ENCODE measurements around the gene TNFAIP8L2. TPM values are rescaled to one million over a fixed set of nuclear protein-coding genes. Genes with fewer than 3 reads are reported as not detected.

TNFAIP8L2 gene
- total RNA-seq (2022; extraction: Qiagen RNA extraction) = 0.08 TPM in 1 of 5 replicates, not detected in the others

DNA sequence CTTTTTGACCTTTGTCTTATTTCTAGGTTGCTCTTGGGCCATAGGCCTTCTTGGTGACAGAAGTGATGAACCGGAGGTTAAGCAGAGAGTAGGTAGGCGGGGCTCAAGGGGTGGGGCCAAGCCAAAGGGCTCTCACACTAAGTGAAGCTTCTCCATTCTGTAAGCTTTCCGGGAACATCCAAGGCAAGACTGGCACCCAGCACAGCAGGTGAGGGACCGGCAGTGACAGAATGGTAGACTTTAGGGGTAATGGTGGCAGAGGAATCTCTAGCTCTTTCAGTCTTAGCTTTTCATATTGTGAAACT, at the start of gene TNFAIP8L2:
TNFAIP8L2 (plus strand) TSS at position 135 of the 305 bp plus-strand sequence. CDS start 2,049 bp downstream, outside the sequence.

GRCh38 chr1:151146412-151147131, 9.9 kb upstream of the TNFAIP8L2 start, which contains the start of gene SEMA6C:
TSS of gene SEMA6C (minus strand) at chr1:151146631. CDS start at chr1:151142621, 4,010 bp downstream.

DNA sequence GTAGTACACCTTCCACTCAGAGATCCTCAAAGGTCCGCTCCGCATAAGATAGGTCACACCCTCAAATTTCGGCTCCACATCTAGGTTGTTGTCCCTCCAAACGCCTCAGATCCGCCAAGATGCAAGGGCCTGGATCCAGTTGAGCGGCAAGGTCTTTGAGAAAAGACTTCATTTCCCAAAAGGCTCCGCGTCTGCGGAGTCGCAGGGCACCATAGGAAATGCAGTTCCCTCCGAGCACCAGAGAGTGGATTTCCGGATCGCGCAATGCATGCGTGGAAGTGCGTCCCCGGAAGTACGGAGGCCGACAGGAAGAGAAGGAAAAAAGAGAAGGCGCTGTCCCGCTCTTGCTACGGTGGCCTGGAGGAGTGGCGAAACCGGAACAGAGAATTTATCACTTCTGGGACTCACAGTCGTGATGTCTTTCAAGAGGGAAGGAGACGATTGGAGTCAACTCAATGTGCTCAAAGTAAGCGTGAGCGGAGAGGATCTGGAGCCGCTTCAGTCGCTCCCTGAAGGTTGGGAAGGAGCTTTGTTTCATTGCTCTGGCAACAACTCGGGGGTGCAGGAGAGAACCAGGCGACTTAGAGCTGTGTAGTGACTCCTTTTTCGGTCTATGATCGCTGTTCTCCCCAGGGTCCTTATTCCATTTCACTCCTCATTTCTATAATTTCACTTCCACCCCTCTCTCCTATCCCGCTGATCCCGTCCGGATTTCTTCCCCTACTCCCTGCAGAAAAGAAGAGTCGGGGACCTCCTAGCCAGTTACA, 9.5 kb downstream of the TNFAIP8L2 start, which contains the start of the genes LYSMD1 and SCNM1:
LYSMD1 (minus strand) TSS at position 165 of the 767 bp plus-strand sequence. CDS start 644 bp downstream, outside the sequence.
SCNM1 (plus strand) TSS at position 407 of the 767 bp plus-strand sequence; CDS start at position 416, 9 bp downstream.

GRCh38 chr1:151175863-151176262, 19.4 kb downstream of the TNFAIP8L2 start, which contains the start of gene TMOD4:
TSS of gene TMOD4 (minus strand) at chr1:151175981. CDS start at chr1:151174875, 1,106 bp downstream.

GRCh38 chr1:151189637-151190445, 33.4 kb downstream of the TNFAIP8L2 start, which contains the start of gene VPS72:
TSS of gene VPS72 (minus strand) at chr1:151190197. CDS start at chr1:151190121, 76 bp downstream.

GRCh38 chr1:151198254-151199127, 42.0 kb downstream of the TNFAIP8L2 start, which contains the start of gene PIP5K1A:
TSS of gene PIP5K1A (plus strand) at chr1:151198552. CDS start at chr1:151198997, 445 bp downstream.

Other genes with a start within 250 kb of the TNFAIP8L2 start
- gene SETDB1, start 230.3 kb upstream of the TNFAIP8L2 start, total RNA-seq (2022; extraction: Qiagen RNA extraction) = 21.9 to 29.0 TPM (median 22.2 TPM) in 5 replicates
- gene CERS2, start 181.8 kb upstream of the TNFAIP8L2 start, total RNA-seq (2022; extraction: Qiagen RNA extraction) = 241 to 291 TPM (median 246 TPM) in 5 replicates
- gene ANXA9, start 174.4 kb upstream of the TNFAIP8L2 start, total RNA-seq (2022; extraction: Qiagen RNA extraction) = 0.70 to 1.1 TPM (median 0.84 TPM) in 5 replicates
- 2.6 to 3.9 TPM (median 3.0 TPM) in 5 replicates for gene MINDY1, start 149.7 kb upstream of the TNFAIP8L2 start, total RNA-seq (2022; extraction: Qiagen RNA extraction)
- gene PRUNE1, start 148.2 kb upstream of the TNFAIP8L2 start, total RNA-seq (2022; extraction: Qiagen RNA extraction) = 12.0 to 19.6 TPM (median 15.3 TPM) in 5 replicates
- 0.03 to 0.28 TPM (median 0.09 TPM) in 5 replicates for gene BNIPL, start 120.1 kb upstream of the TNFAIP8L2 start, total RNA-seq (2022; extraction: Qiagen RNA extraction)
- gene C1orf56, start 108.9 kb upstream of the TNFAIP8L2 start, total RNA-seq (2022; extraction: Qiagen RNA extraction) = 5.9 to 7.9 TPM (median 6.2 TPM) in 5 replicates
- 80.4 to 99.4 TPM (median 81.8 TPM) in 5 replicates for gene CDC42SE1, start 97.0 kb upstream of the TNFAIP8L2 start, total RNA-seq (2022; extraction: Qiagen RNA extraction)
- 12.6 to 16.9 TPM (median 15.3 TPM) in 5 replicates for gene MLLT11, start 96.3 kb upstream of the TNFAIP8L2 start, total RNA-seq (2022; extraction: Qiagen RNA extraction)
- 3.0 to 3.2 TPM (median 3.1 TPM) in 5 replicates for gene GABPB2, start 85.9 kb upstream of the TNFAIP8L2 start, total RNA-seq (2022; extraction: Qiagen RNA extraction)
- gene SEMA6C, start 10.0 kb upstream of the TNFAIP8L2 start, total RNA-seq (2022; extraction: Qiagen RNA extraction) = 1.3 to 2.2 TPM (median 1.6 TPM) in 5 replicates
- 5.5 to 9.6 TPM (median 6.4 TPM) in 5 replicates for gene LYSMD1, start 9.3 kb downstream of the TNFAIP8L2 start, total RNA-seq (2022; extraction: Qiagen RNA extraction)
- gene SCNM1, start 9.5 kb downstream of the TNFAIP8L2 start, total RNA-seq (2022; extraction: Qiagen RNA extraction) = 39.9 to 48.7 TPM (median 48.1 TPM) in 5 replicates
- 0.25 to 0.44 TPM (median 0.27 TPM) in 3 of 5 replicates, not detected in the others for gene TMOD4, start 19.3 kb downstream of the TNFAIP8L2 start, total RNA-seq (2022; extraction: Qiagen RNA extraction)
- gene VPS72, start 33.5 kb downstream of the TNFAIP8L2 start, total RNA-seq (2022; extraction: Qiagen RNA extraction) = 44.3 to 78.2 TPM (median 45.5 TPM) in 5 replicates
- 49.5 to 70.6 TPM (median 50.8 TPM) in 5 replicates for gene PIP5K1A, start 41.9 kb downstream of the TNFAIP8L2 start, total RNA-seq (2022; extraction: Qiagen RNA extraction)
- 166 to 193 TPM (median 187 TPM) in 5 replicates for gene PSMD4, start 98.1 kb downstream of the TNFAIP8L2 start, total RNA-seq (2022; extraction: Qiagen RNA extraction)
- gene ZNF687, start 125.7 kb downstream of the TNFAIP8L2 start, total RNA-seq (2022; extraction: Qiagen RNA extraction) = 13.0 to 15.0 TPM (median 14.0 TPM) in 5 replicates
- 23.7 to 26.5 TPM (median 24.6 TPM) in 5 replicates for gene PI4KB, start 170.8 kb downstream of the TNFAIP8L2 start, total RNA-seq (2022; extraction: Qiagen RNA extraction)
- gene RFX5, start 190.6 kb downstream of the TNFAIP8L2 start, total RNA-seq (2022; extraction: Qiagen RNA extraction) = 16.5 to 24.4 TPM (median 21.4 TPM) in 5 replicates
- 6.1 to 7.8 TPM (median 7.5 TPM) in 5 replicates for gene SELENBP1, start 216.1 kb downstream of the TNFAIP8L2 start, total RNA-seq (2022; extraction: Qiagen RNA extraction)
- gene PSMB4, start 242.9 kb downstream of the TNFAIP8L2 start, total RNA-seq (2022; extraction: Qiagen RNA extraction) = 361 to 442 TPM (median 418 TPM) in 5 replicates

Measured in A549 treated with Hydrocortisone at 1 μM for 4 hours (cell line).